HCT116 (cell line): ENCODE measurements around the gene SHROOM3. TPM values are rescaled to one million over a fixed set of nuclear protein-coding genes. Genes with fewer than 3 reads are reported as not detected.

Experiments used
- ATAC-seq: fragments of 200-7000 bp; cut with Tn5 transposase; 2 replicates; pipeline ENCODE4 v1.9.1; 2020; ENCODE audit warnings: mild to moderate bottlenecking, moderate library complexity
- BruUV-seq: library from RNA; stranded (reverse); fragments of 400-500 nt; replicated peaks from 2 replicates; lab custom pipeline; 2021; lab: Mats Ljungman, UMichigan
- CTCF ChIA-PET: fragments of 300-600 bp; sonication (Branson Sonifier 250); formaldehyde crosslinking; loops from one replicate; lab custom pipeline; 2021; ENCODE audit warnings: antibody characterized with exemption; lab: Charles Lee
- POLR2A ChIA-PET: fragments of 300-600, 350-600 bp; sonication (Branson Sonifier 250); formaldehyde crosslinking; loops from one replicate; lab custom pipeline; 2021; ENCODE audit warnings: antibody characterized with exemption; lab: Charles Lee
- RAD21 ChIA-PET, 2 experiments: fragments of 300-600 bp; sonication (Branson Sonifier 250); formaldehyde crosslinking; loops; one replicate each; lab custom pipeline; 2023; ENCODE audit warnings: low total read pairs in 2 of 2; ENCODE audit not compliant: uncharacterized antibody in 2 of 2, unreplicated experiment in 2 of 2, low non-redundant PET in 1 of 2; lab: Charles Lee
- DNase-seq: peaks from one replicate; pipeline ENCODE4 v3.0.0-alpha.2; 2010; ENCODE audit warnings: low read depth, low spot score
- H2AFZ ChIP-seq: fragments of 200-600 bp; shearing (Covaris generic), sonication (generic); 2 replicates; pipeline ENCODE4 v1.6.1; 2017; ENCODE audit warnings: low read depth, mixed run types, mixed read lengths, antibody characterized with exemption, low read length; ENCODE audit not compliant: poor library complexity, severe bottlenecking
- H3K27ac ChIP-seq: 2 replicates; pipeline ENCODE4 v1.5.1; 2012; ENCODE audit warnings: low read depth, low read length
- H3K27me3 ChIP-seq: fragments of 200-600 bp; sonication (generic); 2 replicates; pipeline ENCODE4 v1.6.1; 2016; ENCODE audit warnings: mixed run types, low read length, mixed read lengths; ENCODE audit not compliant: insufficient read depth
- H3K36me3 ChIP-seq, 2 experiments: fragments of 200-500 bp in 1 of 2; fragments of 200-600 bp in 1 of 2; sonication (Bioruptor generic) in 1 of 2; sonication (generic) in 1 of 2; 2 replicates each; pipeline versions ENCODE4 v1.5.1 to v1.6.1; 2014 to 2016; ENCODE audit warnings: low read length in 2 of 2, inconsistent platforms in 1 of 2, mixed read lengths in 1 of 2, mixed run types in 1 of 2; ENCODE audit not compliant: insufficient read depth in 2 of 2, control insufficient read depth in 1 of 2
- H3K4me1 ChIP-seq, 2 experiments: fragments of 200-600 bp in 1 of 2; sonication (generic) in 1 of 2; 2 replicates each; pipeline versions ENCODE4 v1.5.1 to v1.6.1; 2012 to 2017; ENCODE audit warnings: low read length in 2 of 2, inconsistent platforms in 1 of 2, mild to moderate bottlenecking in 1 of 2, mixed read lengths in 1 of 2, mixed run types in 1 of 2, moderate library complexity in 1 of 2; ENCODE audit not compliant: insufficient read depth in 2 of 2, control insufficient read depth in 1 of 2
- H3K4me2 ChIP-seq: fragments of 200-600 bp; sonication (generic); 2 replicates; pipeline ENCODE4 v1.6.1; 2017; ENCODE audit warnings: mixed run types, low read length, mixed read lengths
- H3K4me3 ChIP-seq, 2 experiments: fragments of 200-600 bp in 1 of 2; sonication (generic) in 1 of 2; replicated peaks in 1 of 2; 2 replicates each; pipeline ENCODE4 v1.5.1; 2011 to 2016; ENCODE audit warnings: low read length in 2 of 2, control low read depth in 1 of 2, low read depth in 1 of 2, mild to moderate bottlenecking in 1 of 2, mixed read lengths in 1 of 2, mixed run types in 1 of 2
- H3K79me2 ChIP-seq: fragments of 200-600 bp; sonication (generic); 2 replicates; pipeline ENCODE4 v1.6.1; 2017; ENCODE audit warnings: mild to moderate bottlenecking, mixed run types, low read length, moderate library complexity, mixed read lengths; ENCODE audit not compliant: insufficient read depth
- H3K9ac ChIP-seq: fragments of 200-600 bp; sonication (generic); 2 replicates; pipeline ENCODE4 v1.6.1; 2016; ENCODE audit warnings: low read length, mixed read lengths
- H3K9me2 ChIP-seq: fragments of 200-600 bp; sonication (generic), shearing (Covaris generic); 2 replicates; pipeline ENCODE4 v1.6.1; 2017; ENCODE audit warnings: mixed run types, mild to moderate bottlenecking, moderate library complexity; ENCODE audit not compliant: insufficient read depth
- H3K9me3 ChIP-seq, 2 experiments: fragments of 200-500 bp in 1 of 2; fragments of 200-600 bp in 1 of 2; sonication (Bioruptor generic) in 1 of 2; sonication (generic) in 1 of 2; 2 replicates each; pipeline ENCODE4 v1.6.1; 2014 to 2017; ENCODE audit warnings: low read length in 2 of 2, mixed read lengths in 2 of 2, inconsistent platforms in 1 of 2, low read depth in 1 of 2, mild to moderate bottlenecking in 1 of 2, mixed run types in 1 of 2, moderate library complexity in 1 of 2; ENCODE audit not compliant: control insufficient read depth in 1 of 2, insufficient read depth in 1 of 2
- H4K20me1 ChIP-seq: fragments of 200-600 bp; sonication (generic), shearing (Covaris generic); 2 replicates; pipeline ENCODE4 v1.6.1; 2017; ENCODE audit warnings: mixed run types, mild to moderate bottlenecking, moderate library complexity; ENCODE audit not compliant: insufficient read depth
- EGR1 ChIP-seq: IDR thresholded peaks from 2 replicates; pipeline ENCODE4 v1.6.1; 2012; ENCODE audit warnings: low read depth
- ELF1 ChIP-seq: IDR thresholded peaks from 2 replicates; pipeline ENCODE4 v1.6.1; 2012; ENCODE audit warnings: low read depth, borderline replicate concordance
- EZH2 ChIP-seq: fragments of 200-600 bp; sonication (generic); IDR thresholded peaks from 2 replicates; pipeline ENCODE4 v1.6.1; 2017; ENCODE audit warnings: antibody characterized with exemption, mixed run types
- POLR2A ChIP-seq: IDR thresholded peaks from 2 replicates; pipeline ENCODE4 v1.7.0; 2011; ENCODE audit warnings: borderline replicate concordance; ENCODE audit not compliant: insufficient read depth, insufficient read length; ENCODE audit errors: extremely low read depth
- POLR2AphosphoS5 ChIP-seq: IDR thresholded peaks from 2 replicates; pipeline ENCODE4 v1.6.1; 2011; ENCODE audit warnings: mild to moderate bottlenecking, low read depth, low read length, moderate library complexity
- RAD21 ChIP-seq: IDR thresholded peaks from 2 replicates; pipeline ENCODE4 v1.6.1; 2012; ENCODE audit warnings: low read depth, mild to moderate bottlenecking
- TCF7L2 ChIP-seq: IDR thresholded peaks from 2 replicates; pipeline ENCODE4 v1.7.0; 2011; ENCODE audit warnings: borderline replicate concordance, inconsistent platforms; ENCODE audit not compliant: insufficient read depth, insufficient read length; ENCODE audit errors: extremely low read depth
- YY1 ChIP-seq: IDR thresholded peaks from 2 replicates; pipeline ENCODE4 v1.6.1; 2011; ENCODE audit warnings: low read length, low read depth, moderate library complexity, mild to moderate bottlenecking; ENCODE audit not compliant: insufficient replicate concordance; ENCODE audit errors: extremely low read depth
- ZFX ChIP-seq: fragments of 450-650 bp; IDR thresholded peaks from 2 replicates; pipeline ENCODE4 v1.6.1; 2017
- intact Hi-C: fragments of 100-400 bp; cut with micrococcal nuclease; formaldehyde crosslinking; loops from 2 replicates; pipeline ENCODE4 v1.10.0; 2022
- total RNA-seq: library from RNA; stranded (reverse); gene quantifications from one replicate; pipeline ENCODE4 v1.2.1, GENCODE V29; 2021; ENCODE audit not compliant: unreplicated experiment
- TF ChIP-seq, protein P1 (sequence below), 3 experiments: fragments of 200-600 bp in 1 of 3; sonication (generic) in 1 of 3; IDR thresholded peaks in 2 of 3; conservative IDR thresholded peaks in 1 of 3; 2 replicates each; pipeline ENCODE4 v1.5.1; 2012 to 2017; ENCODE audit warnings: low read depth in 2 of 3, low read length in 2 of 3, antibody characterized with exemption in 1 of 3, borderline replicate concordance in 1 of 3, control low read depth in 1 of 3, mild to moderate bottlenecking in 1 of 3, mixed read lengths in 1 of 3, mixed run types in 1 of 3, moderate library complexity in 1 of 3; ENCODE audit not compliant: insufficient read depth in 1 of 3
- TF ChIP-seq, protein P2 (sequence below): IDR thresholded peaks from 2 replicates; pipeline ENCODE4 v1.6.1; 2012
- TF ChIP-seq, protein P3 (sequence below): IDR thresholded peaks from 2 replicates; pipeline ENCODE4 v1.6.1; 2012
- TF ChIP-seq, protein P4 (sequence below): IDR thresholded peaks from 2 replicates; pipeline ENCODE4 v1.6.1; 2012; ENCODE audit warnings: low read depth

SHROOM3 gene
- total RNA-seq, 1 experiment from 2014 or later = 22.5 TPM

DNA sequence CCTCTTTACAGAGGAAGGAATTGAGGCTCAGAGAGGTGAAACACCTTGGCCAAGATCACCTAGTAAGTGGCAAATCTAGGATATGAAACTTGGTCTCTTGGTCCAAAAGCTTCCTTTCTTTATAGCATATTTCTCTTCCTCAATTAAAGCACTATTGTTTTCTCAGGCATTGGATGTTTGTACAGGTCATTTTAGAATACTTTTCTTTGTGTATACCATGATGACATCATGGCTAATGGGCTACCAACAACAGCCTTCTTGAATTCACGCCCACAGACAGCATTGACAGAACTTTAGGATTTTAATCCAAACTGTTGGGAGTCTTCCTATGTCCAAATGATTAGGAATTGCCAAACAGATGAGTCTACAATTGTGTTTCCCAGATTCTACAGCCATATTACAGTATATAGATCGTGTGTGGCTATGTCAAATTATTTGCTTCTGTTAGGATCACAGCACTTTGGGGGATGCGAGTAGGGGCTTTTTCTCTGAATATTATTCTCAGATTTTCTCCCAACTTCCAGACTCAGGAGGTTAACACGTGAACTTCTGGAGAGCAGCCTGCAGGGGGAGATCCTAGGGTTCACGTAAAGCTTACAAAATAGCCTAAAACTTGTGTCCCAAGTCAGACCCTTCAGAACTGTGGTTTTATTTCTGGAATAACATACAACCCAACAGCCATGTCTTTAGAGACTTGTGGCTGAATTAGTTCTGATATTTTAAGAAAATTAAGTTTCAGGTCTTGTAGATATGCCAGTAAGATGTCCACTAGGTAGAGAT, 191.8 kb downstream of the SHROOM3 start:
- ChIA-PET RAD21 (no interaction called here), CTCF (no interaction called here)
- no peak overlapping the region for H2AFZ ChIP-seq
- H3K9ac ChIP-seq = no peak overlapping the region
- H3K9me2 ChIP-seq = no peaks in the 10 kb centered on the region
- no peaks in the 10 kb centered on the region for H3K27me3 ChIP-seq
- TF ChIP-seq, protein P1, sequence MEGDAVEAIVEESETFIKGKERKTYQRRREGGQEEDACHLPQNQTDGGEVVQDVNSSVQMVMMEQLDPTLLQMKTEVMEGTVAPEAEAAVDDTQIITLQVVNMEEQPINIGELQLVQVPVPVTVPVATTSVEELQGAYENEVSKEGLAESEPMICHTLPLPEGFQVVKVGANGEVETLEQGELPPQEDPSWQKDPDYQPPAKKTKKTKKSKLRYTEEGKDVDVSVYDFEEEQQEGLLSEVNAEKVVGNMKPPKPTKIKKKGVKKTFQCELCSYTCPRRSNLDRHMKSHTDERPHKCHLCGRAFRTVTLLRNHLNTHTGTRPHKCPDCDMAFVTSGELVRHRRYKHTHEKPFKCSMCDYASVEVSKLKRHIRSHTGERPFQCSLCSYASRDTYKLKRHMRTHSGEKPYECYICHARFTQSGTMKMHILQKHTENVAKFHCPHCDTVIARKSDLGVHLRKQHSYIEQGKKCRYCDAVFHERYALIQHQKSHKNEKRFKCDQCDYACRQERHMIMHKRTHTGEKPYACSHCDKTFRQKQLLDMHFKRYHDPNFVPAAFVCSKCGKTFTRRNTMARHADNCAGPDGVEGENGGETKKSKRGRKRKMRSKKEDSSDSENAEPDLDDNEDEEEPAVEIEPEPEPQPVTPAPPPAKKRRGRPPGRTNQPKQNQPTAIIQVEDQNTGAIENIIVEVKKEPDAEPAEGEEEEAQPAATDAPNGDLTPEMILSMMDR (IDR thresholded peaks at IDR 0.05 in 2 of 3, conservative IDR thresholded peaks at IDR 0.05 in 1 of 3; ENCODE audit: borderline replicate concordance in 1 of 3, insufficient read depth in 1 of 3, low read depth in 2 of 3, low read length in 2 of 3) = peak in 2 of 3 experiments; percentile 60 to 68; a peak in 4 of 6 replicates
- peak; percentile 50 for TF ChIP-seq RAD21
- TF ChIP-seq, protein P2, sequence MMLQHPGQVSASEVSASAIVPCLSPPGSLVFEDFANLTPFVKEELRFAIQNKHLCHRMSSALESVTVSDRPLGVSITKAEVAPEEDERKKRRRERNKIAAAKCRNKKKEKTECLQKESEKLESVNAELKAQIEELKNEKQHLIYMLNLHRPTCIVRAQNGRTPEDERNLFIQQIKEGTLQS = no peak
- TF ChIP-seq, all 23 proteins: peak for 2
- H3K4me3 ChIP-seq = no peak overlapping the region
- no peaks in the 10 kb centered on the region for H3K9me3 ChIP-seq
- no TSS peak for BruUV-seq
- ATAC-seq (peak; percentile 75), DNase-seq (no peak)
- no peak overlapping the region for H3K27ac ChIP-seq
- no peaks in the 10 kb centered on the region for H3K36me3 ChIP-seq
- intact Hi-C loops = loop anchor here (5.0 kb wide), 1 partner anchor 120 kb away; no protein-coding TSS in a partner anchor
- POLR2A ChIA-PET = no interaction called here
- H4K20me1 ChIP-seq = no peaks in the 10 kb centered on the region
- no peaks in the 10 kb centered on the region for H3K79me2 ChIP-seq
- no peak overlapping the region for H3K4me2 ChIP-seq
- peaks cover 0 to 19% of the 10 kb centered on the region in 2 experiments; a peak in 1 of 4 replicates for H3K4me1 ChIP-seq

DNA sequence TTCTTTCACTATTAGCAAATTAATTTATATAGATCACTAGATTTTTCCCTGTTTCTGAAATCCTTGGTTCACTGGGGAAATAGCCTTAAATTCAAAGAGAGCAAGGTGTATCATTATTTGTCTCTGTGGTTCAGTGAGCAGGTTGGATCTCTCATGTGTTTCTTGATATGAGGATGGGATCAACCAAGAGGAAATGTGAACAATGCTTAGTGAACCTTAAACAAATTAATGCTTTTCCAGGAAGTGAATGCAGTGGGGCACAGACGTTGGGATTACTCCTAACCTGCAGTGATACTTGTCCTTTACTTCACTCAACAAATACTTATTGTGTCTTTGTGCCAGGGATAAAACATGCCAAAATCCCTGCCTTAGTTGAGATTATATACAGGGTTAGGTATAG, 193.2 kb downstream of the SHROOM3 start:
- Histone ChIP-seq H3K36me3 (no peaks in the 10 kb centered on the region), H3K27me3 (no peaks in the 10 kb centered on the region), H3K4me2 (no peak overlapping the region), H3K4me3 (no peak overlapping the region), H3K27ac (no peak overlapping the region), H3K79me2 (no peaks in the 10 kb centered on the region), H3K9me3 (no peaks in the 10 kb centered on the region), H3K4me1 (peaks cover 0 to 5% of the 10 kb centered on the region in 2 experiments; a peak in 1 of 4 replicates), H3K9me2 (no peaks in the 10 kb centered on the region), H3K9ac (no peak overlapping the region), H4K20me1 (no peaks in the 10 kb centered on the region), H2AFZ (no peak overlapping the region)
- ATAC-seq = no peak
- ChIA-PET RAD21 (no interaction called here), CTCF (no interaction called here), POLR2A (no interaction called here)
- no peak for DNase-seq
- no TSS peak for BruUV-seq
- intact Hi-C loops = loop anchor here (5.0 kb wide), 1 partner anchor 119 kb away; no protein-coding TSS in a partner anchor
- TF ChIP-seq ZFX = no peak
- no peak for TF ChIP-seq POLR2A
- TF ChIP-seq EZH2 = no peak
- no peak for TF ChIP-seq YY1
- TF ChIP-seq POLR2AphosphoS5 = no peak
- no peak for TF ChIP-seq TCF7L2
- TF ChIP-seq ELF1 = no peak
- no peak for TF ChIP-seq EGR1
- TF ChIP-seq, protein P3, sequence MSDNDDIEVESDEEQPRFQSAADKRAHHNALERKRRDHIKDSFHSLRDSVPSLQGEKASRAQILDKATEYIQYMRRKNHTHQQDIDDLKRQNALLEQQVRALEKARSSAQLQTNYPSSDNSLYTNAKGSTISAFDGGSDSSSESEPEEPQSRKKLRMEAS = no peak
- TF ChIP-seq, protein P4, sequence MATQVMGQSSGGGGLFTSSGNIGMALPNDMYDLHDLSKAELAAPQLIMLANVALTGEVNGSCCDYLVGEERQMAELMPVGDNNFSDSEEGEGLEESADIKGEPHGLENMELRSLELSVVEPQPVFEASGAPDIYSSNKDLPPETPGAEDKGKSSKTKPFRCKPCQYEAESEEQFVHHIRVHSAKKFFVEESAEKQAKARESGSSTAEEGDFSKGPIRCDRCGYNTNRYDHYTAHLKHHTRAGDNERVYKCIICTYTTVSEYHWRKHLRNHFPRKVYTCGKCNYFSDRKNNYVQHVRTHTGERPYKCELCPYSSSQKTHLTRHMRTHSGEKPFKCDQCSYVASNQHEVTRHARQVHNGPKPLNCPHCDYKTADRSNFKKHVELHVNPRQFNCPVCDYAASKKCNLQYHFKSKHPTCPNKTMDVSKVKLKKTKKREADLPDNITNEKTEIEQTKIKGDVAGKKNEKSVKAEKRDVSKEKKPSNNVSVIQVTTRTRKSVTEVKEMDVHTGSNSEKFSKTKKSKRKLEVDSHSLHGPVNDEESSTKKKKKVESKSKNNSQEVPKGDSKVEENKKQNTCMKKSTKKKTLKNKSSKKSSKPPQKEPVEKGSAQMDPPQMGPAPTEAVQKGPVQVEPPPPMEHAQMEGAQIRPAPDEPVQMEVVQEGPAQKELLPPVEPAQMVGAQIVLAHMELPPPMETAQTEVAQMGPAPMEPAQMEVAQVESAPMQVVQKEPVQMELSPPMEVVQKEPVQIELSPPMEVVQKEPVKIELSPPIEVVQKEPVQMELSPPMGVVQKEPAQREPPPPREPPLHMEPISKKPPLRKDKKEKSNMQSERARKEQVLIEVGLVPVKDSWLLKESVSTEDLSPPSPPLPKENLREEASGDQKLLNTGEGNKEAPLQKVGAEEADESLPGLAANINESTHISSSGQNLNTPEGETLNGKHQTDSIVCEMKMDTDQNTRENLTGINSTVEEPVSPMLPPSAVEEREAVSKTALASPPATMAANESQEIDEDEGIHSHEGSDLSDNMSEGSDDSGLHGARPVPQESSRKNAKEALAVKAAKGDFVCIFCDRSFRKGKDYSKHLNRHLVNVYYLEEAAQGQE = no peak
